HG03097 (cell line): ENCODE measurements around the gene S100PBP.

ENCODE experiments used
- ATAC-seq: cut with Tn5 transposase; IDR thresholded peaks from one replicate; pipeline ENCODE4 v1.9.1; 2021; ENCODE audit not compliant: unreplicated experiment, low FRiP score

S100PBP gene

DNA sequence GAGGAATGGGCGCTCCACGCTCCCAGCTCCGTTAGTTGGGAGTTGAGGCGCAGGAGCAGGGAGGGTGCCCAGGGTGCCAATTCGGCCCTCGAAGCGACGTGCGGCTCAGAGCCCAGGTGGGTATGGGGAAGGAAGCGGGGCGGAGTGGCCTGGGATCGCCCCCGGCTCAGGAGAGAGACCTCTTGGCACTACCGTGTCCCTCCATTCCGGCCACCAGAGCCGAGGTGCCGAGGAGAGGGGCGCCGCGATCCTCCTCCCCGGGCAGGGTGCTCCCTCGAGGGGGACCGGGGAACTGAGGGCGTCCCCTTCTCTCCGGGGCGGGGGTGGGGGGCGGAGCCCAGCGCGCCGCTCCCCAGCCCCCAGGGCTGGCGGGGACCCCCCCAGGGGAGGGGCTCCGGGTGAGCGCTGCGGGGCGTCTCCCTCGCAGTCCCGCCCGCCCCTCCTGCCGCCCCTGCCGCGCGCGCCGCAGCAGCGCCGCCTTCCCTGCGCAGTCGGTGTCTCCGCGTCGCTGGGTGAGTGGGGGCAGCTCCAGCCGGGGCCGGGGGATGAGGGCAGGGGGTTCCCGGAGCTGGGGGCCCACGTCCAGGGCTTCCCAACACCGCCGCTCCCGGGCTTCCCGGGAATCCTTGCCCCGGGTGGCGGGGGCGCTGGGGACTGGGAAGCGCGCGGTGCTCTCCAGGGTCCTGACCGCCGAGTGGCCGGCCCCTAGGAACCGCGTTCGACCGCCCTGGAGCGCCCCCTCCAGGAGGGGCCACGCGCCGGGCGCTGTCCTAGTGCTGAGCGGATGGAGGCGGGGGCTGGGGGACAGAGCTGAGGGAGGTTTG is 68.8 kb downstream of the S100PBP start, which contains the start of gene HPCA:
TSS of gene HPCA (plus strand) at position 488 of the 824 bp plus-strand sequence. CDS start 2,408 bp downstream, outside the sequence.
- ATAC-seq: no peak

DNA sequence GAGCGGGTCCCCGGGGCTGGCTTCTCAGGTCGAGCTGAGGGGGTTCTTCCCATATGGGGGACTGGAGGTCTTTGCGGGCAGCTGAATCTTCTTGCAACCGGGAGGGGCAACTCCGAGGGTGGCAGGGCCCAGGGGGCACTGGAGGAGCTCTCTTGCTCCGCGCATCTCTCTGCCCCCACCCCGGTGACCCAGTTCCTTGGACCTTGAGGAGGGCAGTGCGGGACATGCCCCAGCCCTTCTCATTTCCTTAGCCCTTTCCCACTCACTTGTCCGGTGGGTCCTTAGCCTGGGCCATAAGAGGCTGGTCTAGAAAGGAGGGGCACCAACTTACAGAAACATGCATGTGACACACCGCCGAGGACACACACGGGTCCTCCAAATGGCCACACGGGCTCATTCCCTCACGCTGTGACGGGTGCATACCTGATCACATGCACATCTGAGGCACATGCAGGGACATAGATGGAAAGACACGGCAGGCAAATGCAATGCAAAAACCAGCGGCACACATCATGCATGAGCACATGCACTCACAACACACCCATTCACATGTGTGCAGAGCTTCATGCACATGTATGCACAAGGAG is 69.5 kb downstream of the S100PBP start:
- ATAC-seq: no peak

DNA sequence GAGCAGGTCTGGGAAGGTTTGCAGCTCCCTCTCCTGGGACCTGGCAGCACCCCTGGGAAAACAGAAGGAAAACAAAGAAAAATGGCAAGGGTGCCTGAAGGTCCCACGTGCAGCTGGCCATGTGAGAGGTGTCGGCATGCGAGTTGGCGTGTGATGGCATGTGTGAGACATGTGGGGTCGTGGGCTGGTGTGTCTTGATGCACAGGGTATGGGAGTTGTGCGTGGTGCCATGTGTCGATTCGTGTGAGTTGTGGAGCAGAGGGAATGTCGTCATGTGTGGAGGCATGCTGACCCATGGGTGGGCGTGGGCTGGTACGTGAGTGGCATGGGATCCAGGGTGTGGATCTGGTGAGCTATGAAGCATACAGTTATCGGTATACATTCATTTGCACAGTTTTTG is 70.2 kb downstream of the S100PBP start:
- no peak for ATAC-seq

GRCh38 chr1:32888134-32888533 is 70.7 kb downstream of the S100PBP start:
- ATAC-seq: no peak

- no peak for ATAC-seq
Observed at GRCh38 chr1:32888677-32889420, 71.4 kb downstream of the S100PBP start.

GRCh38 chr1:32889731-32890278 is 72.4 kb downstream of the S100PBP start:
- ATAC-seq: no peak

DNA sequence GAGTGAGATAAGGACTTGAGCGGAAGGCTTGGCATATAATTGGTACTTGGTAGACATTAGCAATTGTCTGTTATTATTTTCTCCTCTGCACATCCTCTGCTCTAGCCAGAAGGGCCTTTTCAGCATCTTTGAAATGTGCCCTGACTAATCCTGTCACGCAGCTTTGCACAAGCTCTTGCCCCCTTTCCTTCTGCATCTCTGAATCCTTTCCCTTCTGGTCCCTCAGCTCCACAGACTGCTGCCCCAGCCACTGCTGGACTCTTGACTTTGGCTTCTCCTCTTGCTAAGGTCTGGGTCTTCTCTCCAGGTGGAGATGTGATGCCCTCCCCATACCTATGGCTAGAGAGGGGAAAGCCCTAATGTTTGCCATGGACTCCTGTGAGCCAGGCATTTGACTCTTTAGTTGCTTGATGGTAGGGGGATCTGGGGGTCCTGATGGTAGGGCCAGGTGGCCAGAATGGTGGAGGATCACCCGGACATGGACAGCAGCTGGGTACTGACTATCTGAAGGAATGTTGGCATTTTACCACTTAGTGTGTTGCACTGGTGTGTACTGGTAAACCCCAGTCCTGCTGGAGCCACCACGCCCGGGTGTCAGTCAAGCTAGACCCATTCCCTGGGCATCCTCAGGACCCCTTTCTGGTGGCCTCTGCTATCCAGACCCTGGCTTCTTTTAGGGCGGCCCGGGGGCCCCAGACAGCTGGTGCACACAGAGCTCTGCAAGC is 73.2 kb downstream of the S100PBP start:
- no peak for ATAC-seq

DNA sequence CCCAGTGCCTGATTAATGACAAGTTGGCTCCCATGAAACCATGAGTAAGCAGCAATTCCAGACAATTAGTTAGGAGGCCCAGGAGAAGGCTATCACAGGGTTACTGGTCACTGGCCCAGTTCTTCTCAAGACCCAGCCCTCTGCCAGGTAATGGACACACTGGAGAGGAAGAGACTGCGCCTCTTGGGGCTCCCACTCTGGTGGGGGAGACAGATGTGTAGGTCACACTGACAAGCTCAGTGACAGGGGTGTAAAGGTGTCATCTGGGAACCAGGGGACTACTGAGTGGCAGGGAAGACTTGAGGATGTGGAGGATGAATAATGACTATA is 73.8 kb downstream of the S100PBP start:
- ATAC-seq: no peak

DNA sequence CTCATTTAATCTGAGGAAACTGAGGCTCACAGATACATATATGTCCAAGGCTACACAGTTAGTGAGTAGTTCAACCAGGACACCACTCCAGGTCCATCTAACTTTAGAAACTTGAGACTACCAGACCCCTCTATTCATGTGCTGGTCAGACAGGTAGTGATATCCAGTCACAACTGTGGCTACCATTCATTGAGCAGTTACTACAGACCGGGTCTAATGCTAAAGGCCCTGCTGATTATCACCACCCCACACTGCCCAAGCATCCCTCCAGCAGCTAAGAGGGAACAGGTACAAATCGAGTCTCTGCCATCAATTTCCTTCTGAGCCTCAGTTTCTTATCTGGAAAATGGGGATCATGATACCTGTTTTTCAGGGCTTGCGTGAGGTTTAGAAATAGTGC is 74.2 kb downstream of the S100PBP start:
- ATAC-seq: no peak

DNA sequence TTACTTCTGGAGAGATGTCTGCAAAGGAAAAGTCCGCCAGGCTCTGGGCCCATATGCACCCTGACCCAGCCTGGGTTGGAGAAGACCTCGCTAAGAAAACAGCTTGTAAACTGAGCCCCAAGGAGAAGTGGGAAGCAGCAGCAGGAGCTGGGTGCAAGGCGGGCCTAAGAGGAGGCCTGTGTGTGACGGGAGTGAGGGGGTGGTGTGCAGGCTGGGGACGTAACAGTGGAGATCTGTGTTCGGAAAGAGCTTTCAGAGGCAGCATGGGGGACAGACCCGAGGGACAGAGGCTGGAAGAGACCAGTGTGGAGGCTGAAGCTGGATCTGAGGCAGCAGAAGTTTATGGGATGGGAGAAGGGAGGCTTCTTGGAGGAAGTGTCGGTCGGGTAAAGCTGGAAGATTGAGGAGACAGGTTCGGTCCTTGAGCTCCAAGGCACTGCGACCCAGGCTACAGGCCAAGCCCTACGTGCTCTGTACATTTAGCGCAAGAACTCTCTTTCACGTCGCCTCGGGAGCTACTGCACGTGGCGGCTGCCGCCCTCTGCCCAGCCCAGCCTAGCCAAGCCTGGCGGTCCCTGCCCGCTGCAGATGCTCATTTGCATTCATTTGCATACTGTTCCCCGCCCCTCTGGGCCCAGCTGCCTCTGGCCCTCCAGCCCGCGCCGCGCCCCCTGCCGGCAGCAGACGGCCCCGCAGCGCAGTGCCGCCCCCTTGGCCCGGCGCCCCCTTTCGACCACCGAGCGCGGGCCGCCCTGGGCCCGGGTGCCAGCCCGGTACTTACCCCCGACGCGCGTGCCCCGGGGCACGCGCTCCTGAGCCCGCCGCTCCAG is 75.1 kb downstream of the S100PBP start:
- no peak for ATAC-seq

- ATAC-seq: no peak
Observed at GRCh38 chr1:32893198-32894018, 76.0 kb downstream of the S100PBP start.

- ATAC-seq: no peak
Observed at GRCh38 chr1:32894019-32894600, 76.7 kb downstream of the S100PBP start.

DNA sequence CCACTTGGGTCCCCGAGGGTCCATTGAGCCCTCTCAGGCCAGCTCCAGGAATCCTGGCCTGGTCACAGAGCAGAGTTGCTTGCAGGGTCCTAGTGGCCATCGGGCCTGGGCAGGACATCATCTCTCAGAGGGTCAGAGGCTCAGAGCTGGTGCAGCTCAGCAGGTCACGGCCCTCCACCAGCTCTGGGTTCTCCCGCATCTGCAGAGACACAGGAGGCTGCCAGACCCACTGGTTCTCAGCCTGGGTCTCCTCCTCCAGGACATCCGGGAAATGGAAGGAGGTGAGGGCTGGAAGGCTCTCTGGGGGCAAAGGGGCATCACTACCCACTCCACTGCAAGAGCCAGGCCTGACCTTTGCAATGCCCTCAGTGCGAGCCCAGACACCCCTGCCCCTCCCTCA is 77.2 kb downstream of the S100PBP start:
- no peak for ATAC-seq

- no peak for ATAC-seq
Observed at GRCh38 chr1:32895325-32896215, 78.1 kb downstream of the S100PBP start.

- no peak for ATAC-seq
Observed at GRCh38 chr1:32896451-32896850, 79.0 kb downstream of the S100PBP start.

DNA sequence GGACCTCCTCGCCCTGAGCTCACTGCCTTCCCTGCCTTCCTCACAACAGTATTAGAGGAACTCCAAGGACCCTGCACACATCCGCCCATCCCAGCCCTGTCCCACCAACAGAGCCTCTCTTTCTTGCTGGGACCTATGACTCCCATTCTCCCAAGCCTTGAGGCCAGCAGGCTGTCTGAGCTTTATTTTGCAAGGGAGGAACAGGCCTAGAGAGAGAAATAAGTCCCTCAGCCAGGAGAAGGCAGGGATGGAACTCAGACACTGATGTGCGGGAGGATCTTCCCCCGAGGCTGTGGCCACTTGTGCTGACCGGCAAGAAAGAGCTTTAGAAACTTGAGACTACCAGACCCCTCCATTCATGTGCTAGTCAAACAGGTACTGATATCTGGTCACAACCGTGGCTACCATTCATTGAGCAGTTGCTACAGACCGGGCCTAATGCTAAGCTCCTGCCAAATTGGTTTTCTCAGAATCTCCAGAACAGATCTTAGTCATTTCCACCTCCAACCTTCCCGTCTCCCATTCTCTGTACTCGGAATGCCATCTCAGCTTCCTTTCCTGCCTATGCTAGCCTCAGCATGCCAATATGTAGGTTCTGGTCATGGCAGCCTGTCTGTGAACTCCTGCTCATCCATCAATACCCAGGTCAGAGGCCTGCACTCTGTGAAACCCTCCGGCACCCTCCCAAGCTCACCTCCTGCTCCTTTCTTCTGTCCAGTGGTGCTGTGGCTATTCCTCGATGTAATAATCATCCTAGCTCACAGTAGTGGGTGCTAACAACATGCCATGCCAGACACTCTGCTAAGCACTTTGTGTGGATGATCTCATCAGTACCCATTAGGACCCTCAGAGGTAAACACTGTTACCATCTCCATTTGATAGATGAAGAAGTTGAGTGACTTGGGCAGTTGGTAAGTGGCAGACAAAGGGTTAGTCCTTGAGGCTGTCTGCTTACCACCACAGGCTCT is 79.9 kb downstream of the S100PBP start:
- no peak for ATAC-seq
